Measurements from ENCODE around the gene FAF2.

DNA sequence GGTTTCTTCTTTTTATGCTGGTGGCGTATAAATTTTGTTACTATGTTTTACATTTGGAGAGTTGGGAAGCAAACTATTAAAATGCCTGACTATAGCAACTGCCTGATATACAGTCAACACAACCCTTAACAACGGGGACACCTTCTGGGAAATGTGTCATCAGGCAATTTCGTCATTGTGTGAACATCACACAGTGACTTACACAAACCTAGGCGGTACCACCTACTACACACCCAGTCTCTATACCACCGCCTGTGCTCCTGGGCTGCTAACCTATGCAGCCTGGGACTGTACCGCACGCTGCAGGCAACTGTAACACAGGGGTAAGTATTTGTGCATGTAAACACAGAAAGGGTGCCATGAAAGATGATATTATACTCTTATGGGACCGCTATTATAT is 99.6 kb downstream of the FAF2 start:
- TF ChIP-seq CTCF (IDR thresholded peaks at IDR 0.05) (no peak), ZFX (IDR thresholded peaks at IDR 0.05; ENCODE audit: borderline replicate concordance) (no peak)

All from 22Rv1 (cell line).